SH-SY5Y (cell line): ENCODE results near the gene KIAA1614.

Source experiments
- GATA2 ChIP-seq: IDR thresholded peaks from 2 replicates; pipeline ENCODE4 v1.6.1; 2011; ENCODE audit warnings: mild to moderate bottlenecking, low read depth, low read length
- GATA3 ChIP-seq: IDR thresholded peaks from 2 replicates; pipeline ENCODE4 v1.6.1; 2011; ENCODE audit warnings: low read depth, mild to moderate bottlenecking, low read length, moderate library complexity

DNA sequence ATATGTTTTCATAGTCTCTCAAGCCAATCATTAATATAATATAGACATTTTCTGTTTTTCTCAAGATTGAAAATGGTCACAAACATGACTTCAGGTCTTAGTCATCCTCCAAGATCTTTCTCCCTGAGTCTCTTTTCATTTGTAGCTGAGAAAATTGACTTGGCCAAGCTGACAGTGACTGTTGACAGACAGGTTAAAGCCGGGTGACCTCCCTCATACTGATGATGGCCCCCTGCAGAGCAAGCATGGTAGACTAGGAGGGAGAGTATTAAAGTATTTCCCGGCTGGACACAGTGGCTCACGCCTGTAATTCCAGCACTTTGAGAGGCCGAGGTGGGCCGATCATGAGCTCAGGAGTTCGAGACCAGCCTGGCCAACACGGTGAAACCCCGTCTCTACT, 6.8 kb upstream of the KIAA1614 start:
- TF ChIP-seq GATA2 (no peak), GATA3 (no peak)
